DMS79 treated with DMSO at 0.1 percent for 48 hours (cell line): ENCODE results near the gene SLC7A14.

ENCODE experiments used
- DNase-seq: peaks from one replicate; lab custom pipeline; 2025; lab: John Stamatoyannopoulos, UW

The SLC7A14 gene

GRCh38 chr3:170585937-170586310, at the start of gene SLC7A14:
Gene SLC7A14, minus strand, starts transcription at chr3:170586075. Its CDS starts 59,139 bp downstream, at chr3:170526936.
- DNase-seq = no peak

GRCh38 chr3:170635385-170635735, 49.5 kb upstream of the SLC7A14 start:
- DNase-seq = peak; percentile 68

DNA sequence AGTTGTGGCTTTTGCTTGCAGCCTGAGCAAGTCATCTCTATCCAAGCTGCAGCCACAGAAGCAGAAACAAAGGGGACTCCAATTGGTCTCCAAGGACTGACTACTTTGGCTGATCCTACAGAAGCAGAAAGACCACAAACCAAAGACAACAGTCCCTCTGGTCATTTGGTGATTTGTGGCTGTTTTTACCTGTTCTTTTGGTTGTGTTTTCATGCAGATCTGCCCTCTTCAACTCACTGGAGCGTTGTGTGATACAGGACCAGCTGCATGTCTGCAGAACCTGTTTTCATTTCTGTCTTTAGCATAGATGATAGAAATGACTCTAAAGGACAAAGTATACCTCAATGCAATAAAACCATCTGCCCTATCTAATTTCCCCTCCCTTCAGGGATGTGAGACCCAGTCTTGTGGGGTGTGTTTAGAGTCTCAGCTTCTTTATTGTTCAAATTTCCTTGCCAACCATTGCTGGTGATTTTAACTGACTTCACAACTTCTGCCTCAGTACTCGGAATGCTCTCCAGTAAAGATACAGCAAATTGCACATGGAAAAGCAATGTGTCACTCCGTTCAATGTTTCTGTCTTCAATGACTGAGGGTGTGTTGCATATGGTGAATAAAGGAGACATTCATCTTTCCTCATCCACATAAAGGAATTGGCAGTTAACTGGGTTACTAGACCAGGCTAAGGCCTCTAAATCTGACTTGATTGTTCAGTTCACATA, 48.9 kb upstream of the SLC7A14 start:
- peak; percentile 73 for DNase-seq

DNA sequence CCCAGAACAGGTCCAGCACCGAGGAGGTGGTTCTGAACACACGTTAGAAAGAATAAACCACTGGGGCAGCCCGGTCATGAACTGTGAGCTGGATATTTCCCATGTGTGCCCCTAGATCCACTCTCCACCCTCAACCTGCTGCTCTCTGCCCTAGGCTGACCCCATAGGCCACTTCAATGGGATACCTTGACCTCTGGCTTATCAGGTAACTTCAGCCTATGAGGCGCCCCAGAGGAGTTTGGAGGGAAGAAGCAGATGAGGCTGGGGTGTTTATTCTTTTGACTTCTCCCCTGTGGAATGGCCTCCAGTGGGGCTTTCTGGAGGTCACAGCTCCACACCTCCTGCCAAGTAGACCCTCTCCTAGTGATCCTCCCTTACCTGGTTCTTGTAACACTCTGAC, 47.7 kb upstream of the SLC7A14 start:
- DNase-seq = no peak

- DNase-seq = peak; percentile 86
Measured at GRCh38 chr3:170632780-170633179, 46.9 kb upstream of the SLC7A14 start.

- no peak for DNase-seq
Measured at GRCh38 chr3:170631755-170632488, 46.0 kb upstream of the SLC7A14 start.

- DNase-seq = no peak
Measured at GRCh38 chr3:170623524-170623923, 37.6 kb upstream of the SLC7A14 start.

DNA sequence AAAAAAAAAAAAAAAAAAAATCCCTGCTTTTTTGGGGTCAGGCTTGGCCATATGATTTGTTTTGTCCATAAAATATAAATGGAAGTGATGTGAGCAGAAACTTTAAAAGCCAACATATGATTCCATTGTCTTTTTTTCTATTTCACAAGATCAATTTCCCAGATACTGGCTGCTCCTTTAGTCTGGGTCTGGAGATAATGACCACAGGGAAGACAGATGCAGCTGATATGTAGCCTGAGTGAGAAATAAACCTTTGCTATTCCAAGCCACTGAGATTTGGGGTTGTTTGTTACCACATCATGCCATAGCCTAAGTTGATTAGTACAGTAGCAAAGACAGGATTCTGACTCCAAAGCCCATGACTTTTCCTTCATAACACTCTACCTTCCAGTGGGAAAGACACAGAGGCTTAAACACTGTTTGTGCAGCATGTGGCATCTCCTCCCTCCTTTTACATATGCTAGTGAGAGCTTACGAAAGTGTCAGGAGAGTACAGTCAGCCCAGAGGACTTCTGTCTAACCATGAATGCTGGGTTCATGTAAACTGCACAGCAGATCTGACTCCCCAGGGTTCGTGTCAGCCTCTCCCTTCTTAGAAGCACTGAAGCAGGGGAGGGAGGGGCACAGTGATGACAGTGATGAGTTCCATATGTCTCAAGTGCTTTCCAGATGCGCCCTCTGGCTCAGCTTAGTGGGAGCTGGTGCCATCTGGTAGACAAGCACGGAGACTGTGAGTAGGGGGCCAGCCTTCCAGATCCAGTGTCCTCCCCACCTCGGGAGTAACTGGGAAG, 36.7 kb upstream of the SLC7A14 start:
- DNase-seq = no peak

- no peak for DNase-seq
Measured at GRCh38 chr3:170621256-170621655, 35.4 kb upstream of the SLC7A14 start.

- no peak for DNase-seq
Measured at GRCh38 chr3:170614214-170614966, 28.5 kb upstream of the SLC7A14 start.

GRCh38 chr3:170611751-170612150, 25.9 kb upstream of the SLC7A14 start:
- no peak for DNase-seq

- DNase-seq = no peak
Measured at GRCh38 chr3:170610321-170610884, 24.5 kb upstream of the SLC7A14 start.

DNA sequence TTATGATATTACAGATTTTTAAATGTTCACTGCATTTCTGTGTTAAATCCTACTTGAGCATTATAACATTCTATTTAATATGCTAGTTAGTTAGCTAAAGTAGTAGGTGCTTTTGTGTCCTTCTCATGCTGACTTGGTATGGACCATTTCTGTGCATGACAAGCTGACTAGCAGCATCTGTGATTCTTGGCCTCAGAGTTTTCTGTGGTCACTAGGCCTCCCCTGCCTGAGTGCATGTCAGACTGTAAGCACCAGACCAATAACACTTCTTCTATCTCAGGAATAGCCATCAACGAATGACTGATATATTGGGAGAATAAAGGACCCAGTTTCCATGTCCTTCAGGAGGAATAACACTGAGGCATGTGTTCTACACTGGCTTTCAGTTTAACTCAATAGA, 22.6 kb upstream of the SLC7A14 start:
- no peak for DNase-seq

GRCh38 chr3:170606675-170607074, 20.8 kb upstream of the SLC7A14 start:
- DNase-seq = no peak

GRCh38 chr3:170605490-170605889, 19.6 kb upstream of the SLC7A14 start:
- DNase-seq = no peak

DNA sequence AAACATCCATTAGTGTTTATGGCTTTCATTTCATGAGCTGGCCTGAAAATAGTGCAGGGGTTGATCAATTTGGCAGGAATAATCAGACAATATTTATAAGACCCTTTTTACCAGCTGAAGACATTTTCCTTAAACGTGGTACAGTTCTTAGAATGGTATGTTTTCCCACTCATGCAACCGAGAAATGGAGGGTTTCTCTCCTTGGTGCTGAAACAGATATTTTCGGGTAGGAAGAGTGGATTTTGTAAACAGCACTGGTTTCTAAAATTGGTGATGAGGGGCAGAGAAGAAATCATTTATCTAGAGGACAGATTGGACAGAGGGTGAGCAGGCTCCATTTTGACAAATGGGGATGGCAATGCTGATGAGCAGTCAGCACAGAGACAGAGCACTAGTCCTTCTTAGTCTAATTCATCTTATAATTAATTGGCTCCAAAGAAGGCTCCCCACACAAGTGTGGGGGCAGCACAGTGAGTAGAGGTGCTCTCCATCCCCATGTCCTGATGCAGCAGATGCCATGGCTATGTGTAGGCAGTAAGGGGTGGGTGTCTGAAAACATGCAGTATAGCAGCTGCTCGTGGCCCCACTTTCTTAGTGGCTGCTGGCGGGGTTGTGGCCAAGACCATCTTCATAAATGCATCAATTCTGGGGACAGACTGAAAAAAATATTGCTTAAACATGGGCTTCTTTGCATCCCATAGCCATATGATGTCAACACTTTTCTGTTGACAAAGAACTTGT, 18.1 kb upstream of the SLC7A14 start:
- DNase-seq = no peak

GRCh38 chr3:170602556-170602955, 16.7 kb upstream of the SLC7A14 start:
- DNase-seq = no peak

DNA sequence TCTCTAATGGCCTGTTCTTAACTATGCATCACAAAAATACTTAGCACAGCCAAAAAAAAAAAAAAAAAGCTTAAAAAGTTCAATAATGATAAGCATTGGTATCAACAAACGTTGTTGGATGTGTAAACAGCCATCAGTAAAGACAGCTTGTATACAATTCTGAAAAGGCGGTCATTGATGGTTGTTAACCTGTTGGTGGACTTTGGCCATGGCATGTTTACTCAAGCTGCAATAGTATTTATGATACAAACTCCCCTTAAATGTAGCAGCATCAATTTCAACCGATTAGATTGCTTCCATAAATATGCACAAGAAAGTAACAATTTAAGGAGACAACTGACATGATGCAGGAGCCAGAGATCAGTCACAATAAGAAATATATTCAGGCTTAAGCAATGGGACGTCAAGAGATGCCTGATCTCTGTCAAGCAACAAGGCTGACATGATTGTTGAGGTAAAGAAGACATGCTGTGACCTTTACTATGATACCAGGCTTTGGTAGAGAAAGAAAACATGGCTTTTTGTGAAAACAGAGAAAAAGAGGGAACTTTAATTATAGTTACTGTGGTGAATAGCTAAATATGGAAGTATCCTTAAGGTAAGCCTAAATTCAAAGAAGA, 14.2 kb upstream of the SLC7A14 start:
- DNase-seq = no peak

GRCh38 chr3:170599091-170599490, 13.2 kb upstream of the SLC7A14 start:
- DNase-seq = no peak

GRCh38 chr3:170598091-170598502, 12.2 kb upstream of the SLC7A14 start:
- DNase-seq = no peak

- no peak for DNase-seq
Measured at GRCh38 chr3:170594528-170594927, 8.7 kb upstream of the SLC7A14 start.
